Erythroblast (primary cell): Measurements from ENCODE around the gene GUCY2D.

ENCODE experiments used
- GATA1 ChIP-seq: IDR thresholded peaks from 2 replicates; pipeline ENCODE4 v1.6.1; 2011; ENCODE audit warnings: low read depth, mild to moderate bottlenecking, control low read depth, low read length, moderate library complexity
- POLR2A ChIP-seq: IDR thresholded peaks from 2 replicates; pipeline ENCODE4 v1.6.1; 2011; ENCODE audit warnings: mild to moderate bottlenecking, low read length

DNA sequence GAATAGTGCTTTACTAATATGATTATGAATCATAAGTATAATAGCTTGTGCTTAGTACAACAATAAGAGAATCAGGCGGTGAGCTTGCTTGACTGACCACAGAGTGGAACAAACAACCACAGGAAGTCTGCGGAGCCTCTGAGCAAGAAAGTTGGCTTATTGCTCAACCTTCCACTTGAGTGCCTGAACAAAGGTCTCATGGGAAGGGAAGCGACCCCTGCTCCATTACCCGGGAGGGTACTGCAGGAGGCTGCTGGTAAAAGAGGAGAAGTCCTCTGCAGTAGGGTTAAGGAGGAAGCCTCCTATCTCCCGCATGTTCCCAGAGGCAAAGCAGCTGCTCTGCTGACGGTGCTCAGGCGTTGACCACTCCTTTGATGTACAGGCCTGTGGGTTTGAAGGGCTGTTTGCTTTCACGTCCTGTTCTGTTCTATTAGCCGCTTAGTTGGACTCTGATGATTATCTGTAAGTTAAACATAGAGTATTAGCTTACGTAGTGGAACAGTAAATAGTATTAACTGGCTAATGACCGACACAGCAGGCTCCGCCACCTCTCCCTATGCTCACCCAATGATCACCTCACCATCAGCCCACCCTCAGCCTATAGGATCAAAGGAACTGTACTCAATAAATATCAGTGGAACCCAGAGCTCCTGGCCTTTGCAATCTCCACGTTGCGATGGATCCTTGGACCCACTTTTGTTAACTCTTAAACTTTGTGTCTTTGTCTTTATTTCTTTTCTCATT lies 54.0 kb downstream of the GUCY2D start:
- peak; percentile 0 for TF ChIP-seq POLR2A
- no peak for TF ChIP-seq GATA1
